Endodermal cell (in vitro differentiated cells): ENCODE results near the gene PACRGL. TPM values are rescaled to one million over a fixed set of nuclear protein-coding genes. Genes with fewer than 3 reads are reported as not detected.
A peak's percentile ranks its signal among the peaks of the same experiment; 100 is the strongest.
"Not testable (repeated sequence)": the region's sequence is repeated elsewhere in the genome, so short reads cannot be mapped to it uniquely, and the experiment has no call there.

Experiments
- DNase-seq: peaks from one replicate; pipeline ENCODE4 v3.0.0-alpha.2; 2017
- H3K27ac ChIP-seq: 2 replicates; pipeline ENCODE4 v1.5.1; 2013; ENCODE audit warnings: mild to moderate bottlenecking, low read depth, low read length, moderate library complexity
- H3K27me3 ChIP-seq: 2 replicates; pipeline ENCODE4 v1.6.1; 2013; ENCODE audit warnings: mild to moderate bottlenecking, low read length, moderate library complexity; ENCODE audit not compliant: insufficient read depth, control insufficient read depth, poor library complexity, severe bottlenecking
- H3K36me3 ChIP-seq: 2 replicates; pipeline ENCODE4 v1.7.0; 2013; ENCODE audit warnings: mild to moderate bottlenecking, low read length, moderate library complexity; ENCODE audit not compliant: control insufficient read depth, insufficient read depth
- H3K4me1 ChIP-seq: one replicate; pipeline ENCODE4 v1.7.0; 2013; ENCODE audit warnings: low read length; ENCODE audit not compliant: control insufficient read depth, insufficient read depth
- H3K4me3 ChIP-seq: 2 replicates; pipeline ENCODE4 v1.5.1; 2013; ENCODE audit warnings: mild to moderate bottlenecking, low read length, moderate library complexity
- H3K9ac ChIP-seq: 2 replicates; pipeline ENCODE4 v1.6.1; 2013; ENCODE audit warnings: mild to moderate bottlenecking, low read length, moderate library complexity; ENCODE audit not compliant: poor library complexity, severe bottlenecking; ENCODE audit errors: extremely low read depth
- H3K9me3 ChIP-seq: 2 replicates; pipeline ENCODE4 v1.6.1; 2013; ENCODE audit warnings: mild to moderate bottlenecking, low read length, moderate library complexity; ENCODE audit not compliant: control insufficient read depth
- H3K27ac Mint-ChIP-seq: 2 replicates; pipeline ENCODE4 v1.8.0; 2020; ENCODE audit warnings: mixed read lengths
- H3K27me3 Mint-ChIP-seq: 2 replicates; pipeline ENCODE4 v1.8.0; 2021; ENCODE audit warnings: mild to moderate bottlenecking, mixed read lengths; ENCODE audit not compliant: insufficient read depth
- H3K36me3 Mint-ChIP-seq: 2 replicates; pipeline ENCODE4 v1.8.0; 2020; ENCODE audit warnings: low read depth, mixed read lengths
- H3K4me1 Mint-ChIP-seq: 2 replicates; pipeline ENCODE4 v1.8.0; 2020; ENCODE audit warnings: mixed read lengths
- H3K4me3 Mint-ChIP-seq: 2 replicates; pipeline ENCODE4 v1.8.0; 2020; ENCODE audit warnings: mild to moderate bottlenecking, moderate library complexity, mixed read lengths
- H3K9me3 Mint-ChIP-seq: 2 replicates; pipeline ENCODE4 v1.8.0; 2020; ENCODE audit warnings: mild to moderate bottlenecking, mixed read lengths
- CTCF ChIP-seq: fragments of 200-600 bp; sonication (generic); conservative IDR thresholded peaks from 2 replicates; pipeline ENCODE4 v1.5.0; 2021; ENCODE audit warnings: antibody characterized with exemption, mild to moderate bottlenecking
- WGBS, 2 experiments: methylation state at CpG; one replicate each; pipeline versions ENCODE4 v1.1.5 to v1.1.7; 2013; ENCODE audit warnings: missing lambda C conversion rate in 2 of 2, mixed read lengths in 1 of 2; ENCODE audit not compliant: insufficient coverage in 1 of 2, insufficient read length in 1 of 2; 5-methylcytosine and 5-hydroxymethylcytosine counted together
- total RNA-seq, 2 donors: library from RNA; stranded (reverse); fragmentation: NEBNext Ultra II Directional in 1 of 2; extraction: Animal tissue kit (Norgen Biotek cat#: 25700) in 1 of 2; gene quantifications; 2 replicates in 1 of 2; 3 replicates in 1 of 2; pipeline ENCODE4 v1.2.1, GENCODE V29; 2021

Gene PACRGL
- total RNA-seq, 2 donors from 2014 or later, result 19.4 to 24.2 TPM

GRCh38 chr4:20773144-20773997, 73.1 kb downstream of the PACRGL start:
- Mint-ChIP-seq H3K4me3 (no peak overlapping the region), H3K27me3 (no peaks in the 10 kb centered on the region), H3K9me3 (no peaks in the 10 kb centered on the region), H3K4me1 (peaks cover 2% of the 10 kb centered on the region), H3K36me3 (no peaks in the 10 kb centered on the region), H3K27ac (no peak overlapping the region)
- no peaks in the 10 kb centered on the region for H3K27me3 ChIP-seq
- 45 to 57% methylated on average over 6 to 14 of the region's 14 CpGs for WGBS, 2 experiments
- H3K9ac ChIP-seq, result no peak overlapping the region
- H3K27ac ChIP-seq, result no peak overlapping the region
- no peak overlapping the region for H3K4me3 ChIP-seq
- peak; percentile 84 for TF ChIP-seq CTCF
- no peaks in the 10 kb centered on the region for H3K4me1 ChIP-seq
- H3K9me3 ChIP-seq, result no peaks in the 10 kb centered on the region
- no peaks in the 10 kb centered on the region for H3K36me3 ChIP-seq
- DNase-seq, result peak; percentile 88

GRCh38 chr4:20778896-20779295, 78.6 kb downstream of the PACRGL start:
- Mint-ChIP-seq H3K4me1 (no peaks in the 10 kb centered on the region), H3K36me3 (no peaks in the 10 kb centered on the region), H3K4me3 (no peak overlapping the region), H3K27me3 (no peaks in the 10 kb centered on the region), H3K9me3 (peaks cover 31% of the 10 kb centered on the region), H3K27ac (no peak overlapping the region)
- WGBS, 2 experiments, result 80 to 88% methylated on average over 1 of the region's 1 CpG
- no peak for TF ChIP-seq CTCF
- H3K4me3 ChIP-seq, result no peak overlapping the region
- no peak overlapping the region for H3K9ac ChIP-seq
- no peak overlapping the region for H3K27ac ChIP-seq
- no peaks in the 10 kb centered on the region for H3K36me3 ChIP-seq
- H3K27me3 ChIP-seq, result no peaks in the 10 kb centered on the region
- no peak for DNase-seq
- H3K4me1 ChIP-seq, result no peaks in the 10 kb centered on the region
- peaks cover 11% of the 10 kb centered on the region for H3K9me3 ChIP-seq

GRCh38 chr4:20783134-20783533, 82.9 kb downstream of the PACRGL start:
- H3K4me3 Mint-ChIP-seq, H3K4me3 ChIP-seq, DNase-seq, H3K27me3 ChIP-seq, H3K27me3 Mint-ChIP-seq, H3K36me3 Mint-ChIP-seq, H3K27ac ChIP-seq, H3K4me1 Mint-ChIP-seq, H3K9ac ChIP-seq, H3K4me1 ChIP-seq, H3K27ac Mint-ChIP-seq, H3K36me3 ChIP-seq: not testable (repeated sequence)
- 88% methylated on average over 1 of the region's 1 CpG; no CpG with 5 or more reads in 1 of the 2 experiments for WGBS, 2 experiments
- peaks cover 11% of the 10 kb centered on the region for H3K9me3 ChIP-seq
- peaks cover 31% of the 10 kb centered on the region for H3K9me3 Mint-ChIP-seq
